GM12874 (cell line): ENCODE data around the gene C16orf74.
A peak's percentile ranks its signal among the peaks of the same experiment; 100 is the strongest.

Source experiments
- TF ChIP-seq, protein P1 (sequence below): IDR thresholded peaks from 2 replicates; pipeline ENCODE4 v1.5.1; 2011; ENCODE audit warnings: low read depth, mild to moderate bottlenecking, control low read depth, low read length, moderate library complexity; ENCODE audit not compliant: insufficient read depth

Gene C16orf74

GRCh38 chr16:85731179-85731578 is 19.7 kb downstream of the C16orf74 start:
- TF ChIP-seq, protein P1, sequence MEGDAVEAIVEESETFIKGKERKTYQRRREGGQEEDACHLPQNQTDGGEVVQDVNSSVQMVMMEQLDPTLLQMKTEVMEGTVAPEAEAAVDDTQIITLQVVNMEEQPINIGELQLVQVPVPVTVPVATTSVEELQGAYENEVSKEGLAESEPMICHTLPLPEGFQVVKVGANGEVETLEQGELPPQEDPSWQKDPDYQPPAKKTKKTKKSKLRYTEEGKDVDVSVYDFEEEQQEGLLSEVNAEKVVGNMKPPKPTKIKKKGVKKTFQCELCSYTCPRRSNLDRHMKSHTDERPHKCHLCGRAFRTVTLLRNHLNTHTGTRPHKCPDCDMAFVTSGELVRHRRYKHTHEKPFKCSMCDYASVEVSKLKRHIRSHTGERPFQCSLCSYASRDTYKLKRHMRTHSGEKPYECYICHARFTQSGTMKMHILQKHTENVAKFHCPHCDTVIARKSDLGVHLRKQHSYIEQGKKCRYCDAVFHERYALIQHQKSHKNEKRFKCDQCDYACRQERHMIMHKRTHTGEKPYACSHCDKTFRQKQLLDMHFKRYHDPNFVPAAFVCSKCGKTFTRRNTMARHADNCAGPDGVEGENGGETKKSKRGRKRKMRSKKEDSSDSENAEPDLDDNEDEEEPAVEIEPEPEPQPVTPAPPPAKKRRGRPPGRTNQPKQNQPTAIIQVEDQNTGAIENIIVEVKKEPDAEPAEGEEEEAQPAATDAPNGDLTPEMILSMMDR = no peak

DNA sequence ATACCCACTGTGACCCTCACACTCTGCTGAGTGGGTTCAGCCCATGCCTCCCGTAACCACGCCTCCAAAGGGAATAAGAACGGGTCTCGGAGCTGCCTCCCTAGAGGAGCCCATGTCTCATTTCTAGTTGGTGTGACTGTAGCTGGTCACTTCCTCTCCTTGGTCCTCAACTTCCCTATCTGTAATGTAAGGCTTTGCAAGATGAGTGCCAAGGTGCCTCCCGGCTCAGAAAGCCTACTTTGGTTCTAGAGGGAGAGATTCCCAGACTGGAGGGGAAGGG is 20.8 kb downstream of the C16orf74 start:
- TF ChIP-seq, protein P1 = no peak

DNA sequence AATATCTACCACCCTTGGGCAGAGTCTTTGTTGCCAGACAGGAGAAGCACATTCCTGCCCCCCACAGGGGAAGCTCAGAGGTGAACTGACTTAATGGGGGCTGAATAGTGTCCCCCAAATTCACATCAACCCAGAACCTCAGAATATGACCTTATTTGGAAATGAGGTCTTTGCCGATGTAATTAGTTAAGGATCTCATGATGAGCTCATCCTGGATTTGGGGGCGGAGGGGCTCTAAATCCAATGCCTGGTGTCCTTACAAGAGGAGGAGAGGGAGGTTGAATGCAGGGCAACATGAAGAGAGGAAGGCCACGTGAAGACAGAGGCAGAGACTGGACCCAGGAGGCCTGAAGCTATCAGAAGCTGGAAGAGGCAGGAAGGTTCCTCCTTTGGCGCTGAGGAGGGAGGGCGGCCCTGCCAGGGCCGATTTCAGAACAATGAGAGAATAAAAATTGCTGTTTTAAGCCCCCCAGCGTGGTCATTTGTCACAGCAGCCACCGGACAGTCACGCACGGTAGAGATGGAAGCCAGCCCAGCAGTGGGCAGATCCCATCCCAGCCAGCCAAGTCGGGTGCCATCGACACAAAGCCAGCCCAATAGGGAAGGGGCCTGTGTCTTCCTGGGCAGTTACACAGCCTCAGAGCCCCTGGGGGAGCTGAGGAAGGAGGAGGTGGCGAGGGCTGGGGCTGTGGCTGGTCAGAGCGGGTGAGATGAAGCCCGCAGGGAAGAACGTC is 21.3 kb downstream of the C16orf74 start:
- TF ChIP-seq, protein P1 = no peak

DNA sequence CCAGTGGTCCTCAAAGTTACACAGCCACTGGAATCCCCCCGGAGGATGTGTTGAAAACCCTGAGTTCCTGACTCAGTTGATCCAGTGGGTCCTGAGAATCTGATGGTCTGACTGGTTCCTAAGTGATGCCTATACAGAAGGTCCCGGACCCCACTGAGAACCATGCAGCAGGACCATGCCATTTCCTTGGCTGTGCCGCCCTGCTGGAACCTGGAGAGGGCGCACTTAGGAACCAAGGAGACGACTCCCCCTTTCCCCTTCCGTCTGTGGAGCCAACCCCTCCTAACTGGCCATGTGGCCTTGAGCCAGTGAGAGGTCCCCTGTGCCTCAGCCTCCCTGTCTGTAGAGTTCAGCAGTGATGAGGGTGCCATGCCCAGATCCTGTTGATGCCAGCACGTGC is 22.0 kb downstream of the C16orf74 start:
- TF ChIP-seq, protein P1 = peak; percentile 34; the same call in 1 of the 2 replicates

DNA sequence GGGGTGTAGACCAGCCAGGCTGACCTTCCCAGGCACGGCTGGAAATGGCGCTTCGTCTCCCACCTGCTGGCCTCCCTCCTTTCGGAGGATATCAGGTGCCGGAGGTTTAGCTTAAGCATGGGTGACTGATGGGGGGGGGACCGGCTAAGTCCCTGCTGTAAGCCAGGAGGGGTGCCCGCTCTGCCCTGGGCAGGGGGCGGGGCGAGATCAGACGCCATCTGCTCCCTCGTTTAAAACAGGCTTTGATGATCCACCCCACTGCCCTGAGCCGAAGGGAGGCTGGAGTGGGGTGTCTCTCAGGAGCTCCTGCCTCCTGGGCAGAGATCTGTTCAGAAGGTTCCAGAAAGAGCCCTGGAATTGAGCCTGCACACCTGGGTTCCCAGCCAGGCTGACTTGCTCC is 26.0 kb downstream of the C16orf74 start:
- TF ChIP-seq, protein P1 = no peak

DNA sequence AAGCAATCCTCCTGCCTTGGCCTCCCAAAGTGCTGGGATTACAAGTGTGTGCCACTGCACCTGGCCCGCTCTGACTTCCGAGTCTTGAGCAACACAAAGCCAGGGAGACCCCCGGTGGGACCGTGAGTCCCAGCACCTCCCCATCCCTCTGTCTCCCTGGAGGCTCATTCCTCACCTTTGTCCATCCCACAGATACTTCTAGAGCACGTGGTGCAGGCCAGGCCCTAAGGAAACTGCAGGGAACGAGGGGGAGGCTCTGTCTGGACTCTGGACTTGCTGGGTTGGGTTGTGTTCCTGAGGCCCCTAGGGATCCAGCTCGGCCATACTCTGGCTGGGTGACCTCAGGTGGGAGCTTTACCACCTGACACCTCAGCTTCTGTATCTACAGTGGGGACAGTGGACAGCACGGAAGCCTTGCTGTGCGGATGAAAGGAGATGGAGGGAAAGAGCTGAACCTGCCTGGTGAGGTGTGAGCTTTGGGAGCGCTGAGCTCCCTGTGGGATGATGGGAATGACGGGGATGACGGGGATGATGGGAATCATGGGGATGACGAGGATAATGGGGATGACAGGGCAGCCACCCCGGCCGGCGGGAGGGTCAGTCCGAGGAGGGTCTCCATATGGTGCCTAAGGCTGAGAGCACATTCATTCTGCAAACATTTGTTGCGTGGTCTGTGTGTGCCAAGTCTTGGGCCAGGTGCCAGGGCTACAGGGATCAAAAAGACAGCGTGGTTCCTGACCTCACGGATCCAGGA is 26.6 kb downstream of the C16orf74 start:
- TF ChIP-seq, protein P1 = no peak

DNA sequence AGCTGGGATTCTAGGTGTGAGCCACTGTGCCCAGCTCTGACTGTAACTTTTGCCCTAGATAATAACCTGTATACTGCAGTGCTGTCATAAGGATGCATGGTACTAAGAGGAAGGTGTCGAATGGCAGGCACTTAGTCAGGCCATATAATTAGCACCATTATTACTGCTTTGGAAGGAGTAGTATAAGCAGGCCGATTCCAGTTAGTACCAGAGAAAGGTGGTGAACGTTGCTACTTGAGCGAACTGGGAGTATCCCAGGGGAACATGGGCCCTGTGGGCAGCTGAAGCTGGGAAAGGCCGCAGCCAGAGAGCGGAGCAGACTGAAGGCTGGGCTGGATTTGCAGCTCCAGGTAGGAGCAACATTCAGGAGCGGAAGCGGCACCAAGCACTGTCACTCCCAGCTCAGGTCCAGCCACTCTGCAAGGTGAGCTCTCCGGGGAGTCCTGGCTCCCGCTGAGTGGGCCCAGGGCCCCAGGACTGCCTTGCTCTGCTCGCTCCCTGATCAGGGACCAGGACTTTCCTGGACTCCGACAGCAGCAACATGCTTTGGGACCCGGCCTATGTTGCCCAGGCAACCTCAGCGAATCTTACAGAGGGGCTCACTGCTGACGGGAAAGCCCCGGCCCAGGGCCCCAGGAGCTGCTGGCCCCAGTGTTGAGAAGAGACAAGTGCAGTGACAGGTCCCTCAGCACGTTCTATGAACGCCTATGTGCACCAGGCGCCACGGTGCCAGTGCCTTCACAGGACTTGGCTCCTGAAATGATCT is 28.6 kb downstream of the C16orf74 start:
- TF ChIP-seq, protein P1 = no peak
